DMS53 (cell line): ENCODE results near the gene WRAP73.

Experiments
- DNase-seq: peaks from one replicate; lab custom pipeline; 2025; lab: John Stamatoyannopoulos, UW

Gene WRAP73

DNA sequence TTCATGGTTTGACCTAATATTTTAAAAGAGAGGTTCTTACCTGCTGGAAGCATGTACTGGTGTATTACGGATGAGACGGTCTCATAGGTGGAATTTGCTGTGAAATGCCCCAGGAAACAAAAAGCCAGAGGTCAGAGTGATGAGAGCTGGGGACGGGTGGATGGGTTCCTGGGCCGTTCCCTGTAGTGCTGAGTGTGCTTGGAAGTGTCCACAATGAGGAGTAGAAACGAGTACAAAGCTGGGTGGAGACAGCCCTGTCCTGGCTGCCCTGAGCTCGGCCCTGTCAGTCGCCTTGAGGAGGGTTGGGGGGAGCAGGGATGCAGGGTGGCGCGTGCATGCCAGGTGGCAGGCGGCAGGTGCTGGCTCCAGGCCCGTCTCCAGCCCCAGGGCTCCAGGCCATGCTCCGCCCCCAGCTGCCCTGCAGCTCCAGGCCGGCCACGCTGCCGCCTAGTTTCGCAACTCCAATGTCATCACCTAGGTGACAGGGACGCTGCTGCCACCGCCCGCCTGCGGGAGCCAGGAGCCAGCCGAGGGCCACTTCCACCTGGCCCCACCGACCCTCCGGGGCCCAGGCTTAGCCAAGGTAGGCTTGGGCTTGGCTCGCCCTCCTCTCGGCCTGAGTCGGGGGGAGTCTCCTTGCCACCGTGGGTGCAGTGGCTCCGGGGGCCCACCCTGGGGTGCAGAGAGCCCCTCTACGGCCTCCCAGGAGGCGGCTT, 18.8 kb upstream of the WRAP73 start:
- peak; percentile 98 for DNase-seq

DNA sequence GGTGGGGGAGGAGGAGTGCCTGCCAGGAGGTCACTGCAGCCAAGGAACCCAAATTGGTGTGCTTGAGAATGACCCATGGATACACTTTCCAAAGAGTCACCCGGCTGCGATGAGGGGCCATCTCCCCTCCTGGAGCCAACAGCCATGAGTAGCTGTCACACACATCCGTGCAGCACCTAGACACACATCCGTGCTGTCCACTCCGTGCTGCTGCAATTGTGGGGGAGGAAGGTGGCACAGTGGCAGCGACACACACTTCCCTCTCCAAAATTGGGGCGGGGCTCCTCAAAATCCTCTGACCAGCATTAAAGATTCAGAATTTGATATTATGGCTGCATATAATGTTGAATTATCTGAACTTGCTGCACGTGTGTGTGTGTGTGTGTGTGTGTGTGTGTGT, 18.2 kb upstream of the WRAP73 start:
- peak; percentile 63 for DNase-seq

DNA sequence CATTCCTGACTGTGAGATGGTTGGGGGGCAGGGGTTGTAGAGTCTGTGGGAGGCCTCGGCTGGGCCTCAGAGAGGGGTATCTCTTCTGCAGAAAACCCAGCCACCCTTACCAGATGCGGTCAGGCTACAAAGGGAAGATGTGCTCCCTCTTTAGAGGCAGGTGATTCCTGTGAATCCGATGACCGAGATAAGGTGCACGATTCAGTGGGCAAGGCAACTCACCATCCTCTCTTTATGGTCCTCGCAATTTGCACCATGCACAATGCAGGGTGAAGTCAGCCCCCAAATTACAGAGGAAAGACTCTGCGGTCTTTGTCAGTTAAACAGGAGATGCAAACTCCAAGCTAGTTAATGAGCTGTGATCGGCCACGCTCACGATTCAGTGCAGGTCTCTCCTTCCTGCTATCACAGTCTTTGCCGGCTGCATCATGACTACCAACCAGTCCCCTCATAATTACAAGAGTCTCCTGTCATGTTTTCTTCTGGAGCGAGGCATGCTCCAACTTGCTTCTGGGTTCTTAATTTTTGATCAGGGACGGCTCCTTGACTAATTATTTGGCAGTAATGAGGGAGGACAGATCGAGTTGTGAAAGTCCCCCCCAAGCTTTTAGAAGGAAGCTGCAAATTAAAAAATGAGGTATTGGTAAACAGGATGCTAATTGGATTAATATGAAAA, 14.9 kb upstream of the WRAP73 start:
- DNase-seq = no peak

DNA sequence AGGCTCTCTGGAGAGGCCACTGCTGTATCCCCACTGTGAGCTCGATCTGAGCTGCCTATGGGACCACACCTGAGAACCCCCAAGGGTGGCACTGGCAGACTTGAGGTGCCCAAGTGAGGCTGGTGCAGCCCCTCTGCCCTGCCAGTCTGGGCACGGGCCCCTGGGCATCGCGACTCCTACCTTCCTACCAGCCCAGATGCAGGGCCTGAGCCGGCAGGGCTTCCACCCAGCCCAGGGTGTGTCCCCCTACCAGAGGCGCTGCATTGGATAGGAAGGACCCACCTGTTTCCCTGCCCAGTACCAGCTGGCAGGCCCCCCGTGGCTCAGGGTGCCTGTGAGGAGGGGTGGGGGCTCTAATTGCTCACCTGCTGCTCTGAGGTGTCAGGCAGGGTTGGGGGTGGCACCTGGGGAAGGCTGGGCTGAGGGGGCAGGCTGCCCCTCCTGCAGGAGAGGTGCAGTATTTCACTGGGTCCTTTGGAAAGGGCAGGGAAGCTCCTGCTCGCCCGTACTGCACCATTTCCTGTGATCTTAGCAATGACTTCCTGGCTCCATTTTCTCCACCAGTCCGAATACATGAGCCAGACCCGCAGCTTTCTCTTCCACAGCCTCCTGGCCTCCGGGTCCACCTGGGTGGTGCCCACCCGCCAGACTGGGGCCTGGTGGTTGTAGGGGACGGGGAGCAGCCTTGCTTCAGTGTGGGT, 14.2 kb upstream of the WRAP73 start:
- DNase-seq = no peak

DNA sequence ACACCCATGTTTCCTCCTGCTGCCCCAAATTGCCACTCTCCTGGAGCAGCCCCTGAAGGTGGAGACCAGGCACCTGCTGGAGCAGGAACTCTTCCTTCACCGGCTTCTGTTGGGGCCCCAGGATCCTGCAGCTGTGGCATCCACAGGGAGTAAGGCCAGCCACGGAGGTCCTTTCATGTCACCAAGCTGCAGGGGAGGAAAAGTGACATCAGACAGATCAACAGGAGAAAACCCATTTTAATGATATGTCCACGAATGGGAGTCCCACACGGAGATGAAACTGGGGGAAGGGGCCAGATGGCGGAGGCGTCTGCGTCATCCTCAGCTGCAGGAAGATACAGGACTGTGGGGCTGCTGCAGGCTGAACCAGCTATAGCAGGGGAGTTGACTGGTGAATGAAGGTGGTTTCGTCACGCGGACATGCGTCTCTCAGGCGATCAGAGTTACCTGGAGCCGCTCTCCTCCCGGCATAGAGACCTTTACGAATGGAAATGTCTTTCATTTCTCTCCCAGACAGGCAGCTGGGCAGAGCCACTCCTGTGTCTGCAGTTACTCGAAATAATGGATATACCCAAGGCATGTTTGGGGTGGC, 12.3 kb upstream of the WRAP73 start:
- no peak for DNase-seq

DNA sequence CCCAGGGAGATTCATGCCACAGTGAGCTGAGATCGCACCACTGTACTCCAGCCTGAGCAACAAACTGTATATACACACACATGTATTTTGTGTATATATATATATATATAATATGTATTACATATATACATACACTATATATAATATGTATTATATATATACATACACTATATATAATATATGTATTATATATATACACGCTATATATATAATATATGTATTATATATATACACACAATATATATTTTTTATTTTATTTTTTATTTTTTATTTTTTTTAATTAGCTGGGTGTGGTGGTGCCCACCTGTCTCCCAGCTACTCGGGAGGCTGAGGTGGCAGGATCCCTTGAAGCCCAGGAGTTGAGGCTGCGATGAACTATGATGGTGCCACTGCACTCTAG, 11.7 kb upstream of the WRAP73 start:
- DNase-seq = no peak

DNA sequence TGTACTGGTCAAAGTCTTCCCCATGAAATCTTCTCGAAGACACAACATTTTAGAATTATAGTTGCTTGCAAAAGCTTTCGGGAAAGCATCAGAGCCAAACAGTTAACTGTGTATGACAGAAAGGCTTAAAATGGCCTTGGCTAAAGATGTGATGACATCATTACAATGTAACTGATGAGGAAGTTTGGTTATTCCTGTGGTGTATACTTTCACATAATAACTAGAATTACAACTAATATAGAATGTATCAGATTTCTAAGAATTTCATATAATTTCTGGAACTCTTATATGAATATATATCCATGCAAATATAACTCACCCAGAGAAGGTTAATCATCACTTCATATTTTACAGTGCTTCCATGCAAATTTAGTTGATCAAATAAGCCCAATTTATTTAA, 10.8 kb upstream of the WRAP73 start:
- no peak for DNase-seq

DNA sequence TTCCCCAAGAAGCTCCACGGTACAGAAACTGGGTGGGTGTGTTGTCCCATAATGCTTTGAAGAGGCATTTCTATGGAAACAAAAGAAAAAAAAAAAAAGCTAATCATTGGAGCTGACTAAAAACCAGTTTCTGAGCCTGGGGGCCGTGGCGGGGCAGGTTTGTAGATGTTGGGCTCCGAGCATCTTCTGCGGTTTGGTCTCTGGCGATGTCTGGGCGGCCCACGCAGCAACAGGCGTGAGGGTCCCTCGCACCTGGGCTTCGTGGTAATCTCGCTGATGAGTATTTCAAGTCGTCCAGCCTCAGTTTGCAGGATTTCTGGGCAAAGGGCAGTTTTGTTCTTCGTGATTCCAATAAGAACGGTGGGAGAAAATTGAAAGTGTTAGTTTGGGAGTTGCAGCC, 9.2 kb upstream of the WRAP73 start:
- no peak for DNase-seq

DNA sequence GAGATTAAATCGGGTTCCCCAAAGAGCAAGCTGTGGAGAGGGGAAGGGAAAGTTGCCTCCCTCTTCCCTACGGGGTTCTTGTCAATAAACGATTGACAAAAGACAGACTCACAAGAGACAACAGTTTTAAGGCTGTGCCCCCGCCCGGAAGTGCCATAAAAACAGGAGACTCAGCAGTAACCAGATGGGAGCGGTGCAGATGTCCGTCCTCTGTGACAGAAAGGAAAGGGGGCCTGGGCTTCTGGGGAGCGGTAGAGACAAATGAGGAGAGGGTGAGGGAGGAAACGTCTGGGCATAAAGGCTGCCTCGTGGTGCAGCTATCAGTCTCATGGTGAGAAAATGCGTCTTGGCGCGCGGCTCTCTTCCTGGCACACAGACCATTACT, 8.3 kb upstream of the WRAP73 start:
- DNase-seq = no peak

DNA sequence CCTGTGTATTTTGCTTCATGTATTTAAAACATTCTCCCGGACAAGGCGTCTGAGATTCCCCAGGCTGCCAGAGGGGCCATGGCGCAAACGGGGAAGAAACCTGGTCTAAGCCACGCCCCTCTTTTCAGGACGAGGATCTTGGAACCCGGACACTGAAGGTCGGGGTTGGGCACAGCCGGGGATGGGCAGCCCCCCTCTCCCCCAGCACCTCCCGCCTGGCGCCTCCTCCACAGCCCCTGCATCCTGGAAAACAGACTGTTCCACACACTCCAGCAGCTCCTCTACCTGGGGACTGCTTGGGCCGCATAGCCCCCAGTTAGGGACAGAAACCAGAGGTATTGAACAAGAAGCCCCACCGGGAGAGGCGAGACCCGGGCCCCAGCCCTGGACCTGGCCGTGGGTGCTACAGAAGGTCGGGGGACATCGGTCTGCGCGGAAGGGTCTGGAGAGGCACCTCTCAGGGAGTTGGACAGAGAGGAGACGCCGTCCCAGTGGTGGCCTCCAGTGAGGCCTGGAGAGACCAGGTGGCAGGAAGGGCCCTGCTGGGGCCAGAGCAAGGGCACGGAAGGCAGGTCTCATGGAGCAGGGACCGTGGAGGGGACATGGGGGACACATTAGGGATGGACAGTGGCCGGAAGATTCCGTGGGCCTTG, 7.8 kb upstream of the WRAP73 start:
- DNase-seq = no peak

DNA sequence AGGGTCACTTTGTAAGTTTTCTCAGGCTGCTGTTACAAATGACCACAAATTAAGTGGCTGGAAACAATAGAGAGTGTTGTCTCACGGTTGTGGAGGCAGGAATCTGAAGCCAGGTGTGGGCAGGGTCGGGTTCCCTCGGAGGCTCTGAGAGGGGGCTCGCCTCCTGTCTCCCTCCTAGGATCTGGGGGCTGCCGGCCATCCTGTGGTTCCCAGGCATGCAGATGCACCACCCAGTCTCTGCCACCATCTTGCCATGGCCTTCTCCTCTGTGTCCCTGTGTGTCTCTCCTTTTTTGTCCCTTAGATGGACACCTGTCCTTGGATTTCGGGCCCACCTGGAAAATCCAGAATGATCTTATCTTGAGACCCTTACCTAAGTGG, 7.2 kb upstream of the WRAP73 start:
- no peak for DNase-seq

DNA sequence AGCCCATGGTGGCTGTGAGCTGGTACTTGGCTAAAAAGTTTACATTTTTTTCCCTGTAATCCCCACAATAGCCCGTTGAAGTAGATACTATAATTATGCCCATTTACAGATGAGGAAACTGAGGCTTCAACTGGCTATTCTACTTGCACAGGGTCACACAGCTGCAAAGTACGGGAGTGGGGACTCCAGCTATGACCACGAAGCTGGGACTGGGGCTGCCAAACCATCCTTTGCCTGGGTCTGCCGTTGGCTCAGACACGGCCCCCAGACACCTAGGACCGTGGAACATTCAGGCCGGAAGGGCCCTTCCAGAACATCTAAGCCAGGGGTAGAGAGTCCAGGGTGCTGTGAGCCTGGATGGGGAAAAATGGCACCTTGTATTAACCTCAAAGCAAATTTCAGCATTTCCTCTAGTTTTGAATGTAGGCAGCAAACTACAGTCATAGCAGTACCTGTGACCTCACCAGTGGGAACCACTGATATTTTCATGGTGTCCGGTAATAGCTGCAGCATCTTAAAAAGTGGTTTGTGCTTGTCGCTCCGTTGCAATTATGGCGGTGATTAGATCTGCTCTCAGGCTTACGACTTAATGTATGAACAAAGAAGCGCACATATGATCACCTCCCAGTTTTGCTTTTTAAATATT, 6.7 kb upstream of the WRAP73 start:
- no peak for DNase-seq

DNA sequence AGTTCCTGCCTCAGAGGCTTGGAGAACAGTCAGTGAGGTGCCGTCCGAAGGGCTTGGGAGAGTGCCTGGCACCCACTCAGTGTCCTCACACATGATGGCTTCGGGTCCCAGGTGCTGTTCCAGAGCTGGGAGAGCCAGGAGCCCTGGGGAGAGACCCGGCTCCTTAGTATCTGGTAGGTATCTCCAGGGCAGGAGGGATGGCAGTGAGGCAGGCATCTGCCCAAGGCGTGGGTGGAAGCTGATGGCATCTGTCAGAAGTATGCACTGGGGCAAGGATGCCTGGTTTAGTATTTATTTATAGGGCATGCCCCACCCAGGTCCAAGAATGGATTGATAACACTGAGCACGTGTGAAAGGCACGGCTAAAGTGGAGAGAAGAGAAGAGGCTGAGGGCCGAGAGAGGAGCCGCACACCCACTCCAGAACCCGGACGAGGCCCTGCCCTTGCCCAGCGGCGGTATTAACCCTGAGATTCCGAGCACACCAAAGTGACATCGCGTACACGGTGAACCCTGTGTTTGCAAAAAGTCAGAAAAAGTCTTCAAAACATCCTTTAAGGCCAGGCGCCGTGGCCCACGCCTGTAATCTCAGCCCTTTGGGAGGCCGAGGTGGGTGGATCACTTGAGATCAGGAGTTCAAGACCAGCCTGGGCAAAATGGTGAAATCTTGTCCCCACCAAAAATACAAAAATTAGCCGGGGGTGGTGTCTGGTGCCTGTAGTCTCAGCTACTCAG, 4.8 kb upstream of the WRAP73 start:
- DNase-seq = no peak

DNA sequence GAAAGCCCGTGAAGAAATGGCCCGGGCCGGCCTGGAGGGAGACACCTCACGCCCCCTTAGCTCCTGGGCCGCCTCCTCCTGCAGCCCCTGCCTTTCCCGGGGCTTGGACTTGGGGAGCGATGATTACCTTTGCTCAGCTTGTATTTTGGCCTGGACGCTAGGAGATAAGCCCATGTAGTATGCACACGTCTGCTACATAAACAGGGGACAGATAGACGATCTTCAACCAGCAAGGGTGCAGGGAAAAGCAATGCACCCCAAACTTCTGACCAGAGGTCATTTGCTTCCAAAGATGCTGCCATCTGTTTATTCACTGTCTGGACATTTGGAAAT, 3.3 kb upstream of the WRAP73 start:
- no peak for DNase-seq

DNA sequence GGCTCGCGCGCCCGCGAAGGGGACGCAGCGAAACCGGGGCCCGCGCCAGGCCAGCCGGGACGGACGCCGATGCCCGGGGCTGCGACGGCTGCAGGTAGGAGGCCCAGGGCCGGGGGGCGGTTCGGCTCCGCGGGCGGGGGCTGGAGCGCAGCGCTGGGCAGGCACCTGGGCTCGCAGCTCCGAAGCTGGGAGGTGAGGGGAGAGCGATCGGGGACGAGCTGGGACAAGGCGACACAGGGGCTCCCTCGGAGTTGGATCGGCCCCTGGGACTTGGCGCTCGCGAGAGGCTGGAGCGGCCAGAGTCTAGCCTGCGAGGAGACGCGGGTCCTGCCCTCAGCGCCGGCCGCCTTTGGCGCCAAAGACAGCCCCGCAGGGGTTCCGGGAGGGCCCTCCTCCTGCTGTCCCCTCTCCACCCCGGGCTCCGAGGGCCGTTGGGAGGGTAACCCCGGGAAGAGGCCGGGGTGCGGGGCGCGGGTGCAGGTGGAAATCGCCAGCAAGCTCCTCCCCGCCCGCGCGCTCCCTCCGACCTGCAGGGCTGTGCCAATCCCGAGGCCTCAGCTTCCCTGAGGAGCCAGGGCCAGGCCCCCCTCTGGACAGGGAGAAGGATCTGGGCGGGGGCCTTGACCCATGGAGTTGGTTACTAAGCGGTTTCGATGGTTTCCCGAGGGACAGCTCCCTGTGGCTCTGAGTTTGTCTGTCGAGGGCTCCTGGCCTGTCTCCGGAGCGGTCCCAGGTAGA, 2.8 kb upstream of the WRAP73 start:
- peak; percentile 76 for DNase-seq

DNA sequence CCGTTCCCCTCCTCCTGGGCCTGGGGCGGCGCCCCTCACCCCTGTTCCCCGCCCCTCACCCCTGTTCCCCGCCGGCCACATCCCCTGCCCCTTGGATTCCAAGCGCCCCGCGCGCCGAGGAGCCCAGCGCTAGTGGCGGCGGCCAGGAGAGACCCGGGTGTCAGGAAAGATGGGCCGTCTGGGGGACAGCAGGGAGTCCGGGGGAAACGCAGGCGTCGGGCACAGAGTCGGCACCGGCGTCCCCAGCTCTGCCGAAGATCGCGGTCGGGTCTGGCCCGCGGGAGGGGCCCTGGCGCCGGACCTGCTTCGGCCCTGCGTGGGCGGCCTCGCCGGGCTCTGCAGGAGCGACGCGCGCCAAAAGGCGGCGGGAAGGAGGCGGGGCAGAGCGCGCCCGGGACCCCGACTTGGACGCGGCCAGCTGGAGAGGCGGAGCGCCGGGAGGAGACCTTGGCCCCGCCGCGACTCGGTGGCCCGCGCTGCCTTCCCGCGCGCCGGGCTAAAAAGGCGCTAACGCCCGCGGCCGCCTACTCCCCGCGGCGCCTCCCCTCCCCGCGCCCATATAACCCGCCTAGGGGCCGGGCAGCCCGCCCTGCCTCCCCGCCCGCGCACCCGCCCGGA, 2.1 kb upstream of the WRAP73 start, which contains the start of gene TP73:
Gene TP73 (plus strand): TSS at position 587 of the 618 bp plus-strand sequence. CDS start 29,850 bp downstream, outside the sequence.
- peak; percentile 76 for DNase-seq

DNA sequence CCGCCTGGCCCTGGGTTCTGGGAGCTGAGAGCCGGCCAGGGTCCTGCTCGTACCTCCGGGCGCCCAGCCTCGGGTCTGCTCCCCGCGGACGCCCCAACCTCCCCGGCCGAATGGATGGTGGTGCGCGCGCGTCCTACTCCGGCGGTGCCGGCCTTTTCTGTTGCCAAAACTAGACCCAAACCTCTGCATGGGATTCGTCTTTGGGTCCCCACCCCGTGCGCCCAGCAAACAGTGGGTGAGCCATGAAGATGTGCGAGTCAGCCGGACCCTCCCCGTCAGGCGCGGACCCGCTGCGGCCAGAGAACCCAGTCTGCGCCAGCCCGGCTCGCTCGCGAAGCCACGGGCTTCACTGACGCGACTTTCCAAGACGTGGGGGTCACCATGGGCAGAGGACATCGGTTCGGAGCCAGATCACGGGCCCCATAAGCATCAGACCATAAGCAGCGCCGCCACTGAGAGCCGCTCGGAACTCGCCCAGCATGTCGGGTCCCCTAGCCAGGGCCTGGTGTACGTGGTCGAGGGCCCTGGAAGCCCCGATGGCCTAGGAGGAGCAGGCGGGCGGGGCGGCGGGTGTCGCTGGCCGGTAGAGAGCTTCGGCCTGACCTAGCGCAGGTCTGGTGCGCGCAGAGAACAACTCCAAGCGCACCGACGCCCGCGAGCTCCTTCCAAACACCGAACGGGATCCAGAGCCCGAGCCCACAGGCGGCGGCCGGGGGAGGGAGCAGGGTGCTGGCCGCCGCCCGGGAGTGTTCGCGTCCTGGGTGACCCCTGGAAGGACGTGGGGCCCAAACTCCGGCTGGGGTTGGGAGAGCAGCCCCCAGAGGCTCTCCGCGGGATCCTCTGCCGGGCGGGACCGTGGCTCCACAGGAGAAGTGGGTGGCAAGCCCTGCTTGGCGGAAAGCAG, 1.4 kb upstream of the WRAP73 start:
- DNase-seq = peak; percentile 73

DNA sequence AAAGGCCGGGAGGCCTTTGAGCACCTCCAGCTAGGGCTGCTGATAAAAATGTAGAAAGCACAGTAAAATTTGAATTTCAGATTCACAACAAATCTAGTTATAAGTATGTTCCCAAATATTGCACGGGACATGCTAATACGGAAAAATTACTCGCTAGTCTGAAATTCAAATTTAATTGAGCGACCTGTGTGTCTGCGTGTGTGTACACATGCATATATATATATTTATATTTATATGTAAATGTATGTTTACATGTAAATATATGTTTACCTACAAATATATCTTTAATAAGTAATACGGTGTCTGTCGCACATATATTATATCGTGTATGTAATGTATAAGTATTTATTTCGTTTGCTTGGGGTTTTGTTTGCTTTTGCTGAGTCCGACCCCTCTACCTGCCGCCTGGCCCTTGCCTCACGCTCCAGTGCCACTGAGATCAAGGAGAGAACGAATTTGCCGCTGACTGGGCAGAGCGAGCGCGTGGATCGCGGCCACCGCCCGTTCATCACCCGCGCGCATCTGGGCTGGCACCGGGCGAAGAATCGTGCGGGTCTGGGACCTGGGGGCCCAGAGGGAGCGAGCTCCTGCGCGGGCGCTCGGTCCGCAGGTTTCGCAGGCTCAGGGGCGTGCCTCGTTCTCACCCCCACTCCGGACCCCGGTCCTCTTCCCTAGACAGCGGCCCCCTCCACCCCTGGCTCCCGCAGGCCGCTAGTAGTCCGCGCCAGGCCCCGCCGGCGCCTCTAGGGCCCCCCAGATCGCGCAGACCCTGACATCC, 534 bp upstream of the WRAP73 start:
- no peak for DNase-seq
